NCI-H1092 (cell line): ENCODE measurements around the gene C6orf141.

Source experiments
- DNase-seq: peaks from one replicate; lab custom pipeline; 2025; lab: John Stamatoyannopoulos, UW

The C6orf141 gene

GRCh38 chr6:49539102-49539501 is 11.4 kb upstream of the C6orf141 start:
- DNase-seq: no peak

DNA sequence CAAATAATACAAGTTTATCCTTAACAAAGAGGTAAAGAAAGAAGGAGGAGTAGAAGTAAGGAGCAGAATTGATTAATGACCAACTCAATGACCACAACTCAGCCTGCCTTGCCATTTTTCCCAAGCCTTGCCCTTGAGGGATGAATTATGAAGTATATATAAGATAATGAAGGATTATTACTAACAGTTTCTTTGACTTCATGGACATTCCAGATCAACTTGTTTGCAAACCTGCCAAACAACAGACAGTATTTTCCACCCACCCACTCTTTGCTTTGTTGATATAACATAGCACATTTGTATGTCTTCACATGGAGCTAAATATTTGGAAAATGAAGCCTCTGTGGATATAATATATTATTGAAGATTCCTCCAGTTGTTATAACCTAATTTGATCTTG is 9.9 kb upstream of the C6orf141 start:
- no peak for DNase-seq

- no peak for DNase-seq
Measured at GRCh38 chr6:49541210-49541724, 9.2 kb upstream of the C6orf141 start.

- DNase-seq: peak; percentile 7
Measured at GRCh38 chr6:49541936-49542335, 8.5 kb upstream of the C6orf141 start.

GRCh38 chr6:49543087-49543858 is 7.2 kb upstream of the C6orf141 start:
- no peak for DNase-seq

GRCh38 chr6:49546331-49546730 is 4.1 kb upstream of the C6orf141 start:
- DNase-seq: no peak

- DNase-seq: no peak
Measured at GRCh38 chr6:49548613-49549304, 1.7 kb upstream of the C6orf141 start.

GRCh38 chr6:49549691-49550491 is 577 bp upstream of the C6orf141 start:
- no peak for DNase-seq

DNA sequence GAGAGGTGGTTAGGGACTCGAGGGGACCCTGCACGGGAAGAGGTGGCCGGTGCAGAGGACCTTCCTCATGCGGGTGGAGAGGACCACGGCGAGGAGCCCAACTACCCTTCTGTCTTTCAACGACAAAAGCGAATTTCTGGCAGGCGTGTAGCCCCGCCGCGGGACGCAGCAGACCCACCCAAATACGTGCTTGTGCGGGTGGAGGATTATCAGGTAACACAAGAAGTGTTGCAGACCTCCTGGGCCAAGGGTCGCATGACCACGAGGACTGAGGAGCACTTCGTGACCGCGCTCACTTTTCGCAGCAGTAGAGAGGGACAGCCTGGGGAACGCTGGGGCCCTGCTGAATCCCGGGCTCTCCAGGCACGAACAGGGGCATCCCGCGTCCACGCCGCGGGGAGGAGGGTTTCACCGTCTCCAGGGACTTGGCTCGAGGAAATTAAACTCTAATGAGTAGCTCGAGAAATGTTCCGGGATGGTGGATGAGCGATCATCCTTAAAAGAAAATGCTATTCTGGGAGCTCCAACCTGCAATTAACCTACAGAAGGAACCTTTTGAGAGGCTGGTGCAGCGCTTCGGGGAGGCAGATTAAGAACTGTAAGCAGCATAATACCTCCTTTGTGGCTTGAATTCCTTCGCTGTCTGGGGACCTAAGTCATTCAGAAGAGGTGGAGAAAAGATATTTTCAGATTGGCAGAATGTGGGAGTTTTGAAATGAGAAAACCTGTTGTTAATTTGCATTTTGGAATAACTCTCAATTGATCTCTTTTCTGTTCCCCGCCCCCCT is 804 bp downstream of the C6orf141 start:
- DNase-seq: peak; percentile 1

GRCh38 chr6:49551866-49552129 is 1.3 kb downstream of the C6orf141 start:
- DNase-seq: no peak

DNA sequence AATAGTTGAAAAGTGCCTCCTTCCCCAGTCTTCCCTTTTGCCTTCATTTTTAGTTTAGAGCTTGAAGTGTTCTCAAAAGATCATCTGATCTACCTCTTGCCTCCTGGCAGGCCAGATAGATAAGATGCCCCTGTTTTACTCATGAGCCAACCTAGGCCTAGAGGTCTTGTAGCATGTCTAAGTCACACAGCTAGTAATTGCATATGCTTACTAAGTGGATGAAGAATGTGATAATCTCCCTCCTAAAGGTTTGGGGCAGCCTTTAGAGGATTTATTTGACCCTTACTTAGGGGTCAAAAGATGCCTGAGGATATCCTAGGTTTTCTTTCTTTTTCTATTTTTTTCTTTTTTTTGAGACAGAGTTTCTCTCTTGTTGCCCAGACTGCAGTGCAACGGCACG is 2.1 kb downstream of the C6orf141 start:
- DNase-seq: no peak

- no peak for DNase-seq
Measured at GRCh38 chr6:49553384-49553783, 2.9 kb downstream of the C6orf141 start.

DNA sequence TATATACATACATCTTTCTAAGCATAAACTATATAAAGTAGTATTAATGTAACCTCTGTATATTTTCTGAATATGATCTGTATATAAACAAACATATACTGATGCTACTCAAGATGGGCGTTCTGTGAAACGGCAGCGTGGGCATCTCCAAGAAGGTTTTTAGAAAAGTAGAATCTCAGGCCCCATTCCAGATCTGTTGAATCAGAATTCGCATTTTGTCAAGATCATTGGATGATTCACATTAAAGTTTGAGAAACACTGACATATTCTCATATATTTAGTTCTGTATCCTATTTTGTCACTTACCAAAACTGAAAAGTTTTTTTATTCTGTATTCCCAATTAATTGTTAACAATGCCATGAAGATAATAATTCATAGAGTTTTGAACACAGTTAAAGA is 5.5 kb downstream of the C6orf141 start:
- no peak for DNase-seq

DNA sequence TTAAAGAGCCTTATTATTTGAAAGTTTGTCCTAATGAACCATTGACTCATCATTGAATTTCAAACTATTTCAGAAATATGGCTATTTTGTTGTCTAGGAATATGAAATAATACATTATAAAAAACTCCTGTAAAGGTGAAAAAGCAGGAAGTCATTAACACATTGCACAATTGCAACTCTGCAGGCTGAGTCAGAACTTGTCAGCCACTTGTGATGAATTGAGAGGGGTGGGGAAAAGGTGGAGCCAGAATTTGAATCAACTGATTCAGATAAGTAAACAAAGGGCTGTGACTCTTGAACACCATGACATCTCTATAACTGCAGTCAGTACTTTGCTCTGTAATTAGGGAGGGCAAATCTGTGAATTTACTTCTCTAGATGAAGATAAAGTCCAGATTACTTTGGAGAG is 6.0 kb downstream of the C6orf141 start:
- DNase-seq: no peak

DNA sequence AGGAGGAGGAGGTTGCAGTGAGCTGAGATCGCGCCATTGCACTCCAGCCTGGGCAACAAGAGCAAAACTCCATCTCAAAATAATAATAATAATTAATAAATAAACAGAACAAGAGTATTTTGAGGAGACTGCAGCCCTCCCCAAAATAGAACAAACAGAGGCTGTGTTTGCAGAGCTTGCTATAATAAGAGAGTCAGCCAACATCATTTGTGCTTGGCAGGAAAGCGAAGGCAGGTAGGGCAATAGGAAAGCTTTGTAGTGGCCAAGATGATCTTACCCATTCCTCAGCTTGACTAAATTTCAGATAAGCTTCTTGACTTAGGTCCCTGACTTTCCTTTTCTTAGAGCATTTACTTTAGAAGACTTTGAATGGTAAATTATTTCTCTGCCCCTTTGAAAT is 6.7 kb downstream of the C6orf141 start:
- DNase-seq: no peak

DNA sequence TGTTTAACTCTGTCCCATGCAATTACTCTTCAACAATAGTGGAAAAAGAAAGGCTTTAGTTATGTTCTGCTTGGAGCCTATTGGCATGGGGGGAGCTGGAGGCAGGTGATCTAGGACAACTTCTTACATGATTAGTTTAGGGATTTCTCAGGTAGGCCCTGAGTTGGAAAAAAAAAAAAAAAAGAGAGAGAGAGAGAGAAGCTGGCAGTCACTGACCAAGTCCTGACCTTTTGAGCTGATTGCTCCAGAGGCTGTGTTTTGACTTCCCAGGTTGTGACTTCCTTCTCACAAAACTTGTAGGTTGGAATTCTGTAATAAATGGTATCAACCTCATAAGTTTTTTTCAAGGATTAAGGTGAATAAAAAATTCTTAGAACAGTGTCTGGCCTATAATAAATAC is 7.8 kb downstream of the C6orf141 start:
- no peak for DNase-seq

DNA sequence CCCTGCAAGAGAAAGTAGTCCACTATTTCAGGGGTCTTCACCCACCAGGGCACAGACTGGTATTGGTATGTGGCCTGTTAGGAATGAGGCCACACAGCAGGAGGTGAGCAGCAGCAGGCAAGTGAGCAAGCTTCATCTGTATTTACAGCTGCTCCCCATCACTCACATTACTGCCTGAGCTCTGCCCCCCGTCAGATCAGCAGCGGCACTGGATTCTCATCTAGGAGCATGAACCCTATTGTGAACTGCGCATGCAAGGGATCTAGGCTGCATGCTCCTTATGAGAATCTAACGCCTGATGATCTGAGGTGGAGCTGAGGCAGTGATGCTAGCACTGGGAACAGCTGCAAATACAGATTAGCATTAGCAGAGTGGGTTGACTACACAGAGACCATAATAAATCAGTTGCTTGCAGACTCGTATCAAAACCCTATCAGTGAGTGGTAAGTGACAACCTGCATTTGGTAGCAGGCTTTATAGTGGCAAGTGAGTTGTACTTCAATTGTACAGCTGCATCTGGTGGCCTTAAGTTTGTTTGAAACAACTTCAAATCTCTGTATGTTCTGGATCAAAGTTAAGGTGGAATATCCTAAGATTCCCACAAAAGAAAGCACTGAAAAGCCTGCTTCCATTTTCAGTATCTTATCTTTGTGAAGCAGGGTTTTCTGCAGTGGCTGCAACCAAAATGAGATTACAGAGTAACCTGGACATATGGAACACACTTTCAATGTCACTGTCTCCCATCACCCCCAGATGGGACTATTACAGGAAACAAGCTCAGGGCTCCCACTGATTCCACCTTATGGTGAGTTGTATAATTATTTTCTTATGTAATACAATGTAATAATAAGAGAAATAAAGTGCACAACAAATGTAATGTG is 12.8 kb downstream of the C6orf141 start:
- DNase-seq: no peak

DNA sequence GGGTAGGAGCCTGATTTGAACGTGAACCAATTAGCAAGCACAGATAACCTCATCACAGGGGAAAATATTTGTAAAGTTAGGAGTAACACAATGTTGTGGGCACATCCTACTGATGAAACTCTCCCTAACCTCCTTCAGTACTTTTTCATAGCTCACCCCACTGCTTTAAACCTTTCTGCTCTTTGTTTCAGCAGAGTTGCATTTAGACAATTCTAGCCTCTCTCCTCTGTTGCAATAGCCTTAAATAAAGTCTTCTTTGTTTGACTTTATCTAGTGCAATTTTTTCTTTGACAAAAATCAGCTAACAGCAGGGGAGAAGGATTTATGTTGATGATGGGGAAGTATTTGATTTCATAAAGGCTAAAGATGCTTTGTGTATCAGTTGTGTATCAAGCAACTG is 14.1 kb downstream of the C6orf141 start:
- DNase-seq: no peak

GRCh38 chr6:49565261-49565660 is 14.8 kb downstream of the C6orf141 start:
- no peak for DNase-seq

DNA sequence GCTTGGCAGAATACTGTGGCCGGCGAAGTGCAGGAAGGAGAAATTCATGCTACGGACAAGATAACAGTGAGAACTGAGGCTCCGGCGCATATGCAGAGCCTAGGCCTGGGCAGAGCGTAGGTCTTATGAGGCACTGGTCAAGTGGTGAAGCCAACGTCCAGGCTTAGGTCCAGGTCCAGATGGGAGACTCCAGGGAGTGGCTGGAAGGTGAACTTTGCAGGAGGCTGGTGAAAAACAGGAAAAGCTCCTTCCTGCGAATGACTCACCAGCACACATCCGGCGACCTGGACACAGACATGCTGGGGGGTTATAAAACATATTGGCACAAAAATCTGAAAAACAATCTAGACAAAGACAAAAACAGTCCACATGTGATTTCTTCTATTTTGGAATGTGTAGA is 15.4 kb downstream of the C6orf141 start:
- no peak for DNase-seq

GRCh38 chr6:49570474-49571079 is 20.1 kb downstream of the C6orf141 start:
- DNase-seq: no peak
